A673 (cell line): Measurements from ENCODE around the gene ETDC.

Experiments used
- CTCF ChIP-seq: fragments of 300-800, 200-600 bp; sonication (generic); conservative IDR thresholded peaks from 2 replicates; pipeline ENCODE4 v1.5.1; 2017; ENCODE audit warnings: low read depth, mild to moderate bottlenecking, antibody characterized with exemption, low read length, moderate library complexity, mixed read lengths
- EZH2 ChIP-seq: fragments of 200-600 bp; sonication (generic); IDR thresholded peaks from 2 replicates; pipeline ENCODE4 v1.6.1; 2017; ENCODE audit warnings: borderline replicate concordance, low read depth, mild to moderate bottlenecking, mixed read lengths, antibody characterized with exemption, low read length; ENCODE audit not compliant: poor library complexity, severe bottlenecking

GRCh38 chrX:135346975-135347374, 37.7 kb downstream of the ETDC start:
- TF ChIP-seq CTCF (no peak), EZH2 (no peak)
